Measurements from ENCODE around the gene LRRC74A. TPM values are rescaled to one million over a fixed set of nuclear protein-coding genes. Genes with fewer than 3 reads are reported as not detected.

Gene LRRC74A
- total RNA-seq, 1 donor from 2014 or later = not detected

- no peak for DNase-seq (ENCODE audit: low spot score)
Observed at GRCh38 chr14:76810525-76810924, 15.7 kb upstream of the LRRC74A start.

- DNase-seq (ENCODE audit: low spot score) = no peak
Observed at GRCh38 chr14:76810953-76811400, 15.2 kb upstream of the LRRC74A start.

- no peak for DNase-seq (ENCODE audit: low spot score)
Observed at GRCh38 chr14:76811561-76811960, 14.6 kb upstream of the LRRC74A start.

GRCh38 chr14:76812093-76812421, 14.2 kb upstream of the LRRC74A start:
- no peak for DNase-seq (ENCODE audit: low spot score)

GRCh38 chr14:76812422-76813383, 13.5 kb upstream of the LRRC74A start, which contains the start of gene ANGEL1:
ANGEL1 (minus strand) TSS chr14:76812882; CDS start chr14:76812827, 55 bp downstream.
- peak; percentile 97 for DNase-seq (ENCODE audit: low spot score)

- DNase-seq (ENCODE audit: low spot score) = no peak
Observed at GRCh38 chr14:76814726-76815645, 11.2 kb upstream of the LRRC74A start.

GRCh38 chr14:76820700-76821099, 5.5 kb upstream of the LRRC74A start:
- no peak for DNase-seq (ENCODE audit: low spot score)

- DNase-seq (ENCODE audit: low spot score) = no peak
Observed at GRCh38 chr14:76827696-76828296, 1.6 kb downstream of the LRRC74A start.

- DNase-seq (ENCODE audit: low spot score) = no peak
Observed at GRCh38 chr14:76828339-76829012, 2.3 kb downstream of the LRRC74A start.

GRCh38 chr14:76829013-76829365, 2.8 kb downstream of the LRRC74A start:
- no peak for DNase-seq (ENCODE audit: low spot score)

GRCh38 chr14:76829650-76830421, 3.6 kb downstream of the LRRC74A start:
- DNase-seq (ENCODE audit: low spot score) = no peak

- no peak for DNase-seq (ENCODE audit: low spot score)
Observed at GRCh38 chr14:76830556-76830955, 4.3 kb downstream of the LRRC74A start.

- DNase-seq (ENCODE audit: low spot score) = no peak
Observed at GRCh38 chr14:76832503-76832988, 6.3 kb downstream of the LRRC74A start.

GRCh38 chr14:76833011-76833410, 6.8 kb downstream of the LRRC74A start:
- no peak for DNase-seq (ENCODE audit: low spot score)

- no peak for DNase-seq (ENCODE audit: low spot score)
Observed at GRCh38 chr14:76834241-76834661, 8.0 kb downstream of the LRRC74A start.

GRCh38 chr14:76836029-76836630, 9.9 kb downstream of the LRRC74A start:
- no peak for DNase-seq (ENCODE audit: low spot score)

- DNase-seq (ENCODE audit: low spot score) = no peak
Observed at GRCh38 chr14:76837524-76837923, 11.3 kb downstream of the LRRC74A start.

- DNase-seq (ENCODE audit: low spot score) = no peak
Observed at GRCh38 chr14:76842414-76842813, 16.2 kb downstream of the LRRC74A start.

GRCh38 chr14:76844223-76844622, 18.0 kb downstream of the LRRC74A start:
- peak; percentile 58 for DNase-seq (ENCODE audit: low spot score)
